Activated T-cell treated with anti-CD3 and anti-CD28 coated beads for 48 hours (primary cell): ENCODE data around the gene GOLGA6A.
"Not testable (repeated sequence)": the region's sequence is repeated elsewhere in the genome, so short reads cannot be mapped to it uniquely, and the experiment has no call there.

Experiments
- DNase-seq: peaks from one replicate; pipeline ENCODE4 v3.0.0-alpha.2; 2020; ENCODE audit warnings: low read depth

GOLGA6A gene

GRCh38 chr15:74082450-74082849 is at the start of gene GOLGA6A:
TSS of gene GOLGA6A (minus strand) at chr15:74082550. CDS start at chr15:74082509, 41 bp downstream.
- DNase-seq: not testable (repeated sequence)

- DNase-seq: no peak
These were observed 49.5 kb upstream of the GOLGA6A start for GRCh38 chr15:74131628-74132413.

GRCh38 chr15:74130849-74131627 is 48.7 kb upstream of the GOLGA6A start:
- no peak for DNase-seq

- DNase-seq: no peak
These were observed 48.0 kb upstream of the GOLGA6A start, which contains the start of gene ISLR2 for GRCh38 chr15:74130155-74130848. TSS of gene ISLR2 (plus strand) at chr15:74130586. CDS start at chr15:74132755, 2,169 bp downstream.

GRCh38 chr15:74129586-74130154 is 47.3 kb upstream of the GOLGA6A start:
- DNase-seq: no peak

- no peak for DNase-seq
These were observed 46.6 kb upstream of the GOLGA6A start for GRCh38 chr15:74128785-74129585.

GRCh38 chr15:74127954-74128784 is 45.8 kb upstream of the GOLGA6A start:
- no peak for DNase-seq

- peak; percentile 88 for DNase-seq
These were observed 45.1 kb upstream of the GOLGA6A start for GRCh38 chr15:74127255-74127953.

GRCh38 chr15:74124759-74125158 is 42.4 kb upstream of the GOLGA6A start:
- no peak for DNase-seq

- no peak for DNase-seq
These were observed 41.8 kb upstream of the GOLGA6A start for GRCh38 chr15:74124196-74124595.

- no peak for DNase-seq
These were observed 41.3 kb upstream of the GOLGA6A start for GRCh38 chr15:74123658-74124057.

- no peak for DNase-seq
These were observed 40.7 kb upstream of the GOLGA6A start for GRCh38 chr15:74123131-74123429.

GRCh38 chr15:74122403-74123130 is 40.2 kb upstream of the GOLGA6A start:
- DNase-seq: no peak

GRCh38 chr15:74121858-74122257 is 39.5 kb upstream of the GOLGA6A start:
- DNase-seq: no peak

GRCh38 chr15:74121039-74121438 is 38.7 kb upstream of the GOLGA6A start:
- DNase-seq: no peak

- DNase-seq: no peak
These were observed 38.1 kb upstream of the GOLGA6A start for GRCh38 chr15:74120426-74120825.

- DNase-seq: no peak
These were observed 27.4 kb upstream of the GOLGA6A start for GRCh38 chr15:74109713-74110112.

- not testable (repeated sequence) for DNase-seq
These were observed 26.3 kb upstream of the GOLGA6A start for GRCh38 chr15:74108611-74109010.

- no peak for DNase-seq
These were observed 25.8 kb upstream of the GOLGA6A start for GRCh38 chr15:74108111-74108510.
